A673 (cell line): ENCODE data around the gene RBM4B. TPM values are rescaled to one million over a fixed set of nuclear protein-coding genes. Genes with fewer than 3 reads are reported as not detected.

Source experiments
- BruUV-seq: library from RNA; stranded (reverse); fragments of 400-500 nt; replicated peaks from 2 replicates; lab custom pipeline; 2021; lab: Mats Ljungman, UMichigan
- CTCF ChIA-PET: fragments of 300-600 bp; sonication (Branson Sonifier 250); formaldehyde crosslinking; loops from one replicate; lab custom pipeline; 2022; ENCODE audit warnings: antibody characterized with exemption; lab: Charles Lee
- POLR2A ChIA-PET: fragments of 300-600 bp; sonication (Branson Sonifier 250); formaldehyde crosslinking; loops from one replicate; lab custom pipeline; 2022; ENCODE audit warnings: antibody characterized with exemption; ENCODE audit not compliant: low non-redundant PET; lab: Charles Lee
- DNase-seq: peaks from one replicate; pipeline ENCODE4 v3.0.0-alpha.2; 2015; ENCODE audit warnings: low spot score
- H3K27ac ChIP-seq: fragments of 200-600 bp; sonication (generic); 2 replicates; pipeline ENCODE4 v1.5.1; 2016; ENCODE audit warnings: mixed run types, low read depth, mild to moderate bottlenecking, mixed read lengths, antibody characterized with exemption, low read length; ENCODE audit not compliant: poor library complexity, severe bottlenecking
- H3K27me3 ChIP-seq: fragments of 200-600 bp; sonication (generic); replicated peaks from 2 replicates; pipeline ENCODE4 v1.6.1; 2017; ENCODE audit warnings: mixed run types, low read depth, mild to moderate bottlenecking, mixed read lengths, antibody characterized with exemption, low read length; ENCODE audit not compliant: insufficient read depth, poor library complexity
- H3K36me3 ChIP-seq: fragments of 200-600 bp; sonication (generic); 2 replicates; pipeline ENCODE4 v1.6.1; 2016; ENCODE audit warnings: mixed run types, mild to moderate bottlenecking, mixed read lengths, antibody characterized with exemption, low read length; ENCODE audit not compliant: insufficient read depth, poor library complexity, severe bottlenecking
- H3K4me1 ChIP-seq: fragments of 200-600 bp; sonication (generic); 2 replicates; pipeline ENCODE4 v1.6.1; 2017; ENCODE audit warnings: mixed run types, mild to moderate bottlenecking, mixed read lengths, antibody characterized with exemption, low read length; ENCODE audit not compliant: insufficient read depth, poor library complexity, severe bottlenecking
- H3K4me3 ChIP-seq: fragments of 200-600 bp; sonication (generic); 2 replicates; pipeline ENCODE4 v1.5.1; 2016; ENCODE audit warnings: low read depth, mixed run types, mild to moderate bottlenecking, mixed read lengths, low read length; ENCODE audit not compliant: poor library complexity, severe bottlenecking
- H3K9me3 ChIP-seq: fragments of 200-600 bp; sonication (generic); 2 replicates; pipeline ENCODE4 v1.6.1; 2016; ENCODE audit warnings: mixed run types, low read depth, mild to moderate bottlenecking, mixed read lengths, antibody characterized with exemption, low read length; ENCODE audit not compliant: poor library complexity, severe bottlenecking
- EZH2 ChIP-seq: fragments of 200-600 bp; sonication (generic); IDR thresholded peaks from 2 replicates; pipeline ENCODE4 v1.6.1; 2017; ENCODE audit warnings: borderline replicate concordance, low read depth, mild to moderate bottlenecking, mixed read lengths, antibody characterized with exemption, low read length; ENCODE audit not compliant: poor library complexity, severe bottlenecking
- intact Hi-C: fragments of 100-400 bp; cut with micrococcal nuclease; formaldehyde crosslinking; loops from one replicate; pipeline ENCODE4 v1.10.0; 2022; ENCODE audit not compliant: unreplicated experiment
- total RNA-seq: library from RNA; stranded (reverse); gene quantifications from 2 replicates; pipeline ENCODE4 v1.2.3, GENCODE V29; 2021
- TF ChIP-seq, protein P1 (sequence below): fragments of 300-800, 200-600 bp; sonication (generic); conservative IDR thresholded peaks from 2 replicates; pipeline ENCODE4 v1.5.1; 2017; ENCODE audit warnings: low read depth, mild to moderate bottlenecking, antibody characterized with exemption, low read length, moderate library complexity, mixed read lengths

RBM4B gene
- total RNA-seq, 1 experiment from 2014 or later: 40.5 TPM

GRCh38 chr11:66686801-66687750 lies 9.4 kb upstream of the RBM4B start:
- no peaks in the 10 kb centered on the region for H3K27me3 ChIP-seq
- no peaks in the 10 kb centered on the region for H3K4me1 ChIP-seq
- H3K9me3 ChIP-seq: no peaks in the 10 kb centered on the region
- no peak overlapping the region for H3K27ac ChIP-seq
- no peak for DNase-seq
- peaks cover 3% of the 10 kb centered on the region for H3K36me3 ChIP-seq
- no peak overlapping the region for H3K4me3 ChIP-seq
- POLR2A ChIA-PET: no interaction called here
- TF ChIP-seq, protein P1, sequence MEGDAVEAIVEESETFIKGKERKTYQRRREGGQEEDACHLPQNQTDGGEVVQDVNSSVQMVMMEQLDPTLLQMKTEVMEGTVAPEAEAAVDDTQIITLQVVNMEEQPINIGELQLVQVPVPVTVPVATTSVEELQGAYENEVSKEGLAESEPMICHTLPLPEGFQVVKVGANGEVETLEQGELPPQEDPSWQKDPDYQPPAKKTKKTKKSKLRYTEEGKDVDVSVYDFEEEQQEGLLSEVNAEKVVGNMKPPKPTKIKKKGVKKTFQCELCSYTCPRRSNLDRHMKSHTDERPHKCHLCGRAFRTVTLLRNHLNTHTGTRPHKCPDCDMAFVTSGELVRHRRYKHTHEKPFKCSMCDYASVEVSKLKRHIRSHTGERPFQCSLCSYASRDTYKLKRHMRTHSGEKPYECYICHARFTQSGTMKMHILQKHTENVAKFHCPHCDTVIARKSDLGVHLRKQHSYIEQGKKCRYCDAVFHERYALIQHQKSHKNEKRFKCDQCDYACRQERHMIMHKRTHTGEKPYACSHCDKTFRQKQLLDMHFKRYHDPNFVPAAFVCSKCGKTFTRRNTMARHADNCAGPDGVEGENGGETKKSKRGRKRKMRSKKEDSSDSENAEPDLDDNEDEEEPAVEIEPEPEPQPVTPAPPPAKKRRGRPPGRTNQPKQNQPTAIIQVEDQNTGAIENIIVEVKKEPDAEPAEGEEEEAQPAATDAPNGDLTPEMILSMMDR: no peak
- no peak for TF ChIP-seq EZH2
- no TSS peak for BruUV-seq
- CTCF ChIA-PET: no interaction called here
- intact Hi-C loops: no loop called here

DNA sequence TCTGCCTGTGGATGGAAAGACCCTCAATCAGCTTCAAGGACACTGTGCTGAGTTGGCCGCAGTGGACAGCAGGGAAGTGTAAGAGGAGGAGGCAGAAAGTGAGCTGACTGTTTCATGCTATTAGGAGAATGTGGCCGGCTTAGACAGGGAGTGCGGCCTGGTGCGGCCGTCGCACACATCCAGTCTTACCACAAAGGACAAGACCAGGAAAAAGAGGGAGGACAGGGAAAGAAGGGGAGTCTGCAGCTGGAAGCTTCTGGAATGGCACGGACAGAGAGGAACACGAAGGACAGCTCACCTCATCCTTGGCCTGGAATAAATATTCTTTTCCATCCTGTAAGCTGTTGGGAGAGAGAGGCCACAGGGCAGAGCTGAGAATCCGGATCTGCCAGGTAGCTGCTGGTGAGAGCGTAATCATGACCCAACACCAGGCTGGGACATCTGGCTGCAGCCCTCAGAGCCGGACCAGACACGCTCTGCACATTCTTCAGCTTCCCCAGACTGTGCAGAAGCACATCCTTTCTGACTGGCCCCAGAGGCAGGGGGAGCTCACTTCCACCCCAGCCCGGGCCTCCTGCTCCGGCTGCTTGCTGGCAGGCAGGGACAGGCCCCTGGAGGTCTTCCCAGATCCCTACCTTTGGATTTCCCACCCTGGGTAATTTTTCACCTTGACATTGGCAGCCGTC lies 8.6 kb upstream of the RBM4B start:
- no peak overlapping the region for H3K4me3 ChIP-seq
- H3K27me3 ChIP-seq: no peaks in the 10 kb centered on the region
- H3K9me3 ChIP-seq: no peaks in the 10 kb centered on the region
- TF ChIP-seq, protein P1: no peak
- TF ChIP-seq EZH2: no peak
- BruUV-seq: no TSS peak
- CTCF ChIA-PET: interaction anchor here (0.5 kb wide), 1 partner anchor 9 kb away, joined by 4 read pairs; the partner anchor contains the start of gene RBM4B
- H3K36me3 ChIP-seq: peaks cover 3% of the 10 kb centered on the region
- intact Hi-C loops: no loop called here
- POLR2A ChIA-PET: no interaction called here
- no peak overlapping the region for H3K27ac ChIP-seq
- no peak for DNase-seq
- H3K4me1 ChIP-seq: no peaks in the 10 kb centered on the region

DNA sequence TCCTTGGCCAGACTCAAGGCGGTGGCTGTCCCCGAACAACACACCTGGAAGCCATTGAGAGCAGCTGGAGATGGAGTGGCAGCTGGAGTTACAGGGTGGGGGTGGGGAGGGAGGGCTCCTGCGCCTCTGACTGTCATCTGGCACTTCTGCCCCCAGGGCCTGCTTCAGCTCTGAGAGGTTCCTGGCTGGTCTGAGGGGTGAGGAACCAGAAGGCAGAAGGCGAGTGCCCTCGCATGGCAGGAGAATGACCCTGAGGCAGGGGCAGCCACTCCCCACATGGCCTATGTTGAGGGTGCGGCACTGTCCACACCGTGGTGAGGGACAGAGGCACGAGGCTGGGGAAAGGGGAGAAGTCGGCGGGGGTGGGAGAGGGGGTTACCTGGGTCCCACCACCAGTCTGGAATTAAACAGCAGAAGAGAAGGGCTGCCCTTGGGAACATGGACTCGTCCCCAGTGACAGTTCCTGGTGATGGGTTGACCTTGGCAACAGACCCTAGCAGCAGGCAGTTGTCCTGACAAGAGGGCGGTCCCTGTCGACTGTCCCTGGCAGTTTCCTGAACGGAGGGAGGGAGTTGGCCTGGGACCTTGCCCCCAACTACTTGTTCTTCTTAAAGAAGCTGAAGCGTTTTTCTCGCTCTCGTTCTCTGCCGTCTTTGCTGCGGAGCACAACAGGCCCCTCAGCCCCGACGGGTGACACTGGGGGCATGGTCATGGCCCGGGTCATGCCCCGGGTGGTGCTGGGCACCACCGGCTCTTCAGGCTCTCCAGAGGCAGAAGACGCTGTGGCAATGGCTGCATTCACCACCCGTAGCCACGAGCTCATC lies 7.8 kb upstream of the RBM4B start:
- TF ChIP-seq, protein P1: no peak
- Histone ChIP-seq H3K9me3 (no peaks in the 10 kb centered on the region), H3K27me3 (no peaks in the 10 kb centered on the region), H3K36me3 (peaks cover 3% of the 10 kb centered on the region), H3K27ac (no peak overlapping the region), H3K4me3 (no peak overlapping the region), H3K4me1 (no peaks in the 10 kb centered on the region)
- intact Hi-C loops: no loop called here
- DNase-seq: no peak
- no TSS peak for BruUV-seq
- ChIA-PET CTCF (interaction anchor here (0.5 kb wide), 1 partner anchor 8 kb away, joined by 4 read pairs; the partner anchor contains the start of gene RBM4B), POLR2A (no interaction called here)
